Fibroblast of lung (primary cell): ENCODE data around the gene TRIAP1. TPM values are rescaled to one million over a fixed set of nuclear protein-coding genes. Genes with fewer than 3 reads are reported as not detected.

Experiments used
- DNase-seq, 2 donors: peaks; one replicate each; pipeline versions ENCODE4 v3.0.0 to v3.0.0-alpha.2; 2010; ENCODE audit warnings: low read depth in 2 of 2
- H2AFZ ChIP-seq: 2 replicates; pipeline ENCODE4 v1.5.1; 2012; ENCODE audit warnings: low read length, control low read depth, inconsistent platforms
- H3K27ac ChIP-seq: 2 replicates; pipeline ENCODE4 v1.5.1; 2011; ENCODE audit warnings: low read length, control low read depth; ENCODE audit not compliant: insufficient read depth
- H3K27me3 ChIP-seq: 2 replicates; pipeline ENCODE4 v1.5.1; 2011; ENCODE audit warnings: mild to moderate bottlenecking, low read length; ENCODE audit not compliant: control insufficient read depth, insufficient read depth
- H3K36me3 ChIP-seq: 2 replicates; pipeline ENCODE4 v1.5.1; 2011; ENCODE audit warnings: low read length; ENCODE audit not compliant: control insufficient read depth, insufficient read depth
- H3K4me1 ChIP-seq: 2 replicates; pipeline ENCODE4 v1.5.1; 2011; ENCODE audit warnings: low read length; ENCODE audit not compliant: control insufficient read depth, insufficient read depth; ENCODE audit errors: extremely low read depth
- H3K4me2 ChIP-seq: 2 replicates; pipeline ENCODE4 v1.5.1; 2011; ENCODE audit warnings: low read length, control low read depth; ENCODE audit not compliant: insufficient read depth; ENCODE audit errors: extremely low read depth
- H3K4me3 ChIP-seq, 4 experiments: fragments of 200-600 bp in 1 of 4; sonication (generic) in 1 of 4; replicated peaks in 1 of 4; 2 replicates each; pipeline ENCODE4 v1.5.1; 2011 to 2016; ENCODE audit warnings: low read length in 4 of 4, low read depth in 3 of 4, mild to moderate bottlenecking in 3 of 4, control low read depth in 2 of 4, inconsistent platforms in 1 of 4, mixed read lengths in 1 of 4; ENCODE audit not compliant: insufficient read depth in 1 of 4; ENCODE audit errors: control extremely low read depth in 1 of 4
- H3K79me2 ChIP-seq: 2 replicates; pipeline ENCODE4 v1.5.1; 2012; ENCODE audit warnings: mild to moderate bottlenecking, low read length, inconsistent platforms; ENCODE audit not compliant: control insufficient read depth, insufficient read depth
- H3K9ac ChIP-seq: 2 replicates; pipeline ENCODE4 v1.5.1; 2011; ENCODE audit warnings: mild to moderate bottlenecking, low read length, control low read depth; ENCODE audit not compliant: insufficient read depth
- H3K9me3 ChIP-seq: 2 replicates; pipeline ENCODE4 v1.5.1; 2012; ENCODE audit warnings: low read depth, low read length; ENCODE audit not compliant: control insufficient read depth, insufficient read depth
- H4K20me1 ChIP-seq: 2 replicates; pipeline ENCODE4 v1.5.1; 2011; ENCODE audit warnings: low read length; ENCODE audit not compliant: control insufficient read depth, insufficient read depth; ENCODE audit errors: extremely low read depth
- CTCF ChIP-seq, 2 donors: IDR thresholded peaks in 1 of 2; conservative IDR thresholded peaks in 1 of 2; 1 replicate in 1 of 2; 2 replicates in 1 of 2; pipeline ENCODE4 v1.5.1; 2011 to 2012; ENCODE audit warnings: low read length in 2 of 2, control low read depth in 1 of 2, inconsistent platforms in 1 of 2, low read depth in 1 of 2, mild to moderate bottlenecking in 1 of 2
- EZH2 ChIP-seq: IDR thresholded peaks from 2 replicates; pipeline ENCODE4 v1.5.1; 2012; ENCODE audit warnings: low read length, control low read depth, mild to moderate bottlenecking; ENCODE audit errors: missing control alignments
- polyA plus RNA-seq, 2 donors: library from polyadenylated mRNA; depleted of rRNA in 1 of 2; stranded (reverse) in 1 of 2; unstranded in 1 of 2; fragments of >200 nt; gene quantifications; 2 replicates each; pipeline ENCODE4 v1.2.1, GENCODE V29; 2011 to 2012; ENCODE audit warnings: missing spikeins in 1 of 2
- total RNA-seq: library from RNA; depleted of rRNA; stranded (reverse); fragments of >200 nt; gene quantifications from 2 replicates; pipeline ENCODE4 v1.2.1, GENCODE V29; 2014

TRIAP1 gene
- total and polyA plus RNA-seq, 2 donors (not counting 1 experiment from before 2014, with no cell fraction given): 29.6 to 52.7 TPM

GRCh38 chr12:120474616-120474960, 28.4 kb upstream of the TRIAP1 start:
- Histone ChIP-seq H3K36me3 (no peaks in the 10 kb centered on the region), H4K20me1 (no peaks in the 10 kb centered on the region), H3K4me2 (peak overlapping the region; percentile 40), H3K9me3 (no peaks in the 10 kb centered on the region), H3K9ac (no peak overlapping the region), H3K27ac (no peak overlapping the region), H2AFZ (no peak overlapping the region), H3K4me1 (peaks cover 7% of the 10 kb centered on the region), H3K4me3 (no peak overlapping the region), H3K27me3 (no peaks in the 10 kb centered on the region), H3K79me2 (peaks cover 8% of the 10 kb centered on the region)
- peak in 1 of 2 donors; percentile 78 for DNase-seq
- TF ChIP-seq EZH2: no peak
- TF ChIP-seq CTCF (conservative IDR thresholded peaks at IDR 0.05 in 1 of 2, IDR thresholded peaks at IDR 0.05 in 1 of 2; ENCODE audit: low read depth in 1 of 2, low read length in 2 of 2): no peak

- Histone ChIP-seq H3K9me3 (no peaks in the 10 kb centered on the region), H3K9ac (no peak overlapping the region), H4K20me1 (no peaks in the 10 kb centered on the region), H3K4me2 (no peak overlapping the region), H3K27ac (no peak overlapping the region), H3K36me3 (no peaks in the 10 kb centered on the region), H3K4me1 (peaks cover 7% of the 10 kb centered on the region), H2AFZ (no peak overlapping the region), H3K4me3 (no peak overlapping the region), H3K27me3 (no peaks in the 10 kb centered on the region), H3K79me2 (peaks cover 13% of the 10 kb centered on the region)
- TF ChIP-seq CTCF (conservative IDR thresholded peaks at IDR 0.05 in 1 of 2, IDR thresholded peaks at IDR 0.05 in 1 of 2; ENCODE audit: low read depth in 1 of 2, low read length in 2 of 2) (no peak), EZH2 (no peak)
- DNase-seq: no peak
Observed at GRCh38 chr12:120473807-120474615, 27.8 kb upstream of the TRIAP1 start.

GRCh38 chr12:120472521-120472920, 26.3 kb upstream of the TRIAP1 start:
- Histone ChIP-seq H3K9me3 (no peaks in the 10 kb centered on the region), H3K4me1 (peaks cover 9% of the 10 kb centered on the region), H2AFZ (no peak overlapping the region), H3K4me2 (no peak overlapping the region), H3K27me3 (no peaks in the 10 kb centered on the region), H4K20me1 (peaks cover under 1% of the 10 kb centered on the region), H3K27ac (no peak overlapping the region), H3K36me3 (no peaks in the 10 kb centered on the region), H3K4me3 (no peak overlapping the region), H3K79me2 (peaks cover 28% of the 10 kb centered on the region), H3K9ac (no peak overlapping the region)
- TF ChIP-seq EZH2: no peak
- no peak for TF ChIP-seq CTCF (conservative IDR thresholded peaks at IDR 0.05 in 1 of 2, IDR thresholded peaks at IDR 0.05 in 1 of 2; ENCODE audit: low read depth in 1 of 2, low read length in 2 of 2)
- no peak for DNase-seq
